Measurements from ENCODE around the gene UBD. TPM values are rescaled to one million over a fixed set of nuclear protein-coding genes. Genes with fewer than 3 reads are reported as not detected.

Gene UBD
- polyA plus RNA-seq, 2 of the 4 experiments (the other 2 are of a cell fraction) = 0.19 to 0.41 TPM

GRCh38 chr6:29603930-29604329 is 44.4 kb upstream of the UBD start:
- ChIA-PET POLR2A (no interaction called here), CTCF (no interaction called here)
- Histone ChIP-seq H3K9me3 (no peaks in the 10 kb centered on the region), H3K4me1 (no peaks in the 10 kb centered on the region), H3K27ac (no peak overlapping the region), H3K4me3 (no peak overlapping the region), H3K4me2 (no peak overlapping the region)
- FAIRE-seq (no peak), DNase-seq (ENCODE audit: low read depth in 1 of 2, low spot score in 1 of 2) (no peak), ATAC-seq (no peak)
- 89% methylated on average over 2 of the region's 2 CpGs for WGBS (ENCODE audit: missing lambda C conversion rate)
- TF ChIP-seq CHD4 (IDR thresholded peaks at IDR 0.05; ENCODE audit: borderline replicate concordance) (no peak), CHD2 (IDR thresholded peaks at IDR 0.05; ENCODE audit: low read length, partially characterized antibody) (no peak), HEYL (CRISPR knock-in tag; IDR thresholded peaks at IDR 0.05) (no peak), MAX (IDR thresholded peaks at IDR 0.05) (no peak)

- FAIRE-seq (no peak), ATAC-seq (no peak), DNase-seq (ENCODE audit: low read depth in 1 of 2, low spot score in 1 of 2) (no peak)
- ChIA-PET CTCF (interaction anchor here (1.3 kb wide), 1 partner anchor 10 kb away, joined by 3 read pairs; no protein-coding TSS in a partner anchor), POLR2A (no interaction called here)
- Histone ChIP-seq H3K27ac (no peak overlapping the region), H3K4me2 (no peak overlapping the region), H3K9me3 (no peaks in the 10 kb centered on the region), H3K4me1 (no peaks in the 10 kb centered on the region), H3K4me3 (no peak overlapping the region)
- WGBS (ENCODE audit: missing lambda C conversion rate) = 95% methylated on average over 7 of the region's 11 CpGs
- no peak for TF ChIP-seq PHF8 (IDR thresholded peaks at IDR 0.05; ENCODE audit: borderline replicate concordance, low read depth)
- no peak for TF ChIP-seq ZSCAN20 (CRISPR knock-in tag; IDR thresholded peaks at IDR 0.05)
- TF ChIP-seq BHLHE40 (IDR thresholded peaks at IDR 0.05; ENCODE audit: low read depth, low read length) = no peak
- TF ChIP-seq FOSL2 (IDR thresholded peaks at IDR 0.05) = no peak
- no peak for TF ChIP-seq FOSL2 (CRISPR knock-in tag; IDR thresholded peaks at IDR 0.05)
- TF ChIP-seq RCOR1 (IDR thresholded peaks at IDR 0.05; ENCODE audit: low read depth, low read length) = no peak
- no peak for TF ChIP-seq MAZ (IDR thresholded peaks at IDR 0.05; ENCODE audit: borderline replicate concordance, low read depth, low read length)
- no peak for TF ChIP-seq CEBPB (IDR thresholded peaks at IDR 0.05)
- TF ChIP-seq MYC (IDR thresholded peaks at IDR 0.05; ENCODE audit: borderline replicate concordance, low read length) = no peak
- TF ChIP-seq HEYL (CRISPR knock-in tag; IDR thresholded peaks at IDR 0.05) = no peak
- no peak for TF ChIP-seq TP53 (CRISPR knock-in tag; IDR thresholded peaks at IDR 0.05)
- no peak for TF ChIP-seq HES2 (IDR thresholded peaks at IDR 0.05)
- no peak for TF ChIP-seq NFE2L2 (conservative IDR thresholded peaks at IDR 0.05; ENCODE audit: low read length)
- no peak for TF ChIP-seq PBX3 (IDR thresholded peaks at IDR 0.05)
- no peak for TF ChIP-seq RFX5 (IDR thresholded peaks at IDR 0.05)
- no peak for TF ChIP-seq MAX (IDR thresholded peaks at IDR 0.05)
- no peak for TF ChIP-seq RARB (CRISPR knock-in tag; IDR thresholded peaks at IDR 0.05)
- no peak for TF ChIP-seq KDM5A (IDR thresholded peaks at IDR 0.05)
Observed at GRCh38 chr6:29603456-29603855, 43.9 kb upstream of the UBD start.

- CTCF ChIA-PET = interaction anchor here (0.6 to 1.3 kb wide), 2 partner anchors 11 to 640 kb away, joined by 3 to 4 read pairs; no protein-coding TSS in a partner anchor
- peak; percentile 20 to 27 for DNase-seq (ENCODE audit: low read depth in 1 of 2, low spot score in 1 of 2)
Observed at GRCh38 chr6:29602564-29603361, 43.2 kb upstream of the UBD start.

More at GRCh38 chr6:29602564-29603361, 43.2 kb upstream of the UBD start:
- H3K4me1 ChIP-seq = no peaks in the 10 kb centered on the region
- WGBS (ENCODE audit: missing lambda C conversion rate) = 86% methylated on average over 12 of the region's 12 CpGs
- POLR2A ChIA-PET = no interaction called here
- H3K27ac ChIP-seq = no peak overlapping the region
- FAIRE-seq (no peak), ATAC-seq (peak; percentile 48 to 75; a peak in 3 of 6 replicates)
- H3K4me2 ChIP-seq = no peak overlapping the region
- H3K9me3 ChIP-seq = no peaks in the 10 kb centered on the region
- H3K4me3 ChIP-seq = no peak overlapping the region
- TF ChIP-seq RARB (CRISPR knock-in tag; IDR thresholded peaks at IDR 0.05) = no peak
- no peak for TF ChIP-seq KDM1A (IDR thresholded peaks at IDR 0.05; ENCODE audit: low read depth)
- peak; percentile 23 for TF ChIP-seq MAFK (IDR thresholded peaks at IDR 0.05; ENCODE audit: partially characterized antibody)
- TF ChIP-seq BHLHE40 (IDR thresholded peaks at IDR 0.05; ENCODE audit: low read depth, low read length) = no peak
- TF ChIP-seq CTCF (IDR thresholded peaks at IDR 0.05) = 0 out of 3 replicates have a peak, but pooled peaks have one; percentile 11
- TF ChIP-seq GATA3 (IDR thresholded peaks at IDR 0.05; ENCODE audit: borderline replicate concordance) = no peak
- no peak for TF ChIP-seq SREBF2 (IDR thresholded peaks at IDR 0.05)
- no peak for TF ChIP-seq MAZ (IDR thresholded peaks at IDR 0.05; ENCODE audit: borderline replicate concordance, low read depth, low read length)

All from A549 (cell line).